Calu3 (cell line): Measurements from ENCODE around the gene NATD1. TPM values are rescaled to one million over a fixed set of nuclear protein-coding genes. Genes with fewer than 3 reads are reported as not detected.

Source experiments
- BruUV-seq: library from RNA; stranded (reverse); fragments of 400-500 nt; replicated peaks from 2 replicates; lab custom pipeline; 2021; lab: Mats Ljungman, UMichigan
- CTCF ChIA-PET: fragments of 300-600 bp; sonication (Branson Sonifier 250); formaldehyde crosslinking; loops from one replicate; lab custom pipeline; 2022; ENCODE audit warnings: antibody characterized with exemption; lab: Charles Lee
- DNase-seq: peaks from one replicate; pipeline ENCODE4 v3.0.0; 2022
- H3K27ac Mint-ChIP-seq: one replicate; pipeline ENCODE4 v1.8.0; 2022; ENCODE audit warnings: mixed read lengths; ENCODE audit not compliant: unreplicated experiment
- H3K27me3 Mint-ChIP-seq: one replicate; pipeline ENCODE4 v1.8.0; 2022; ENCODE audit warnings: mixed read lengths; ENCODE audit not compliant: unreplicated experiment
- H3K36me3 Mint-ChIP-seq: one replicate; pipeline ENCODE4 v1.8.0; 2022; ENCODE audit warnings: mild to moderate bottlenecking, moderate library complexity, mixed read lengths; ENCODE audit not compliant: insufficient read depth, unreplicated experiment
- H3K4me1 Mint-ChIP-seq: one replicate; pipeline ENCODE4 v1.8.0; 2022; ENCODE audit warnings: mild to moderate bottlenecking, low read depth, mixed read lengths; ENCODE audit not compliant: unreplicated experiment
- H3K4me3 Mint-ChIP-seq: one replicate; pipeline ENCODE4 v1.8.0; 2022; ENCODE audit warnings: mild to moderate bottlenecking, low read depth, moderate library complexity, mixed read lengths; ENCODE audit not compliant: unreplicated experiment
- H3K9me3 Mint-ChIP-seq: one replicate; pipeline ENCODE4 v1.8.0; 2022; ENCODE audit warnings: low read depth, mixed read lengths; ENCODE audit not compliant: unreplicated experiment
- CTCF ChIP-seq: fragments of 200-600 bp; IDR thresholded peaks from one replicate; pipeline ENCODE4 v1.8.0; 2022; ENCODE audit warnings: antibody characterized with exemption; ENCODE audit not compliant: unreplicated experiment
- intact Hi-C: fragments of 100-400 bp; cut with micrococcal nuclease; formaldehyde crosslinking; loops from one replicate; pipeline ENCODE4 v1.10.0; 2022; ENCODE audit not compliant: unreplicated experiment
- total RNA-seq: library from RNA; stranded (reverse); gene quantifications from 2 replicates; pipeline ENCODE4 v1.2.3, GENCODE V29; 2022

Gene NATD1
- total RNA-seq, 1 experiment from 2014 or later = 1.5 TPM

DNA sequence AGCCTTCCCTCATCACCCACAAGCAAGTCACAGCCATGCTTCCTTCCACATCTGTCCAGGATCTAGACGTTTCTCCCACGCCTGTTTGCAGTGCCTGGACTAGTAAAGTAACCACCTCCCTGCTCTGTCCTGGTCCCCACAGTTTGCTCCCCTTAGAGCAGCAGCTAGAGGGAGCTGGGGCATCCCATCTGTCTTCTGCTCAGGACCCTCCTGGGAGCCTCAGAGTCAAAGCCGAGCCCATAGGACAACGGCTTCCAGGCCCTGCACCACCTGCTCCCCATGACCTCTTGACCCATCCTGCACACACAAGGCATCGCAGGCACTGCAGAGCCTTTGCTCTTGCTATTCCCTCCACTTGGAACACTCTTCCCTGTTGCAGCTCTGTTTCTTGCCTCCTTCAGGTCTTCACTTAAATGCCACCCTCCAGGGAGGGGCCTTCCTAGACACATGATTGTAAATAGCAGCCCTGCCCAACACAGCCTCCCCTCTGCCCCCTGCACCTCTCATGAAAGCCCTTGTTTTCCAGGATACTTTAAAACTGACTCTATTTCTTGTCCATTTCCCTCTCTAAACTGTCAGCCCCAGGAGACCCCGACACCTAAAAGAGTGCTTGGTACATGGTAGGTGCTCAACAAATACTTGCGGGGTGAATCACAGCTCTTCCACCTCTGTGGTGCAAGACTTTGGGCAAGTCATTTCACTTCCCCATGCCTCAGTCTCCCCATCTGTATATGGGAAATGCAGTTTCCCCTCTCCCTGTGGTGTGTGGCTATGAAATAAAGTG lies 3.1 kb downstream of the NATD1 start:
- H3K27ac Mint-ChIP-seq = no peak overlapping the region
- no peak for DNase-seq
- no TSS peak for BruUV-seq

GRCh38 chr17:21249086-21249795 lies 4.0 kb downstream of the NATD1 start:
- H3K36me3 Mint-ChIP-seq = peaks cover 10% of the 10 kb centered on the region
- H3K27ac Mint-ChIP-seq = no peak overlapping the region
- no peak for DNase-seq
- no peaks in the 10 kb centered on the region for H3K9me3 Mint-ChIP-seq
- H3K4me3 Mint-ChIP-seq = no peak overlapping the region
- TF ChIP-seq CTCF = no peak
- H3K27me3 Mint-ChIP-seq = peaks cover 10% of the 10 kb centered on the region
- H3K4me1 Mint-ChIP-seq = no peaks in the 10 kb centered on the region
- intact Hi-C loops = no loop called here
- no TSS peak for BruUV-seq
- CTCF ChIA-PET = no interaction called here

More for the DNA sequence above, 3.1 kb downstream of the NATD1 start:
- Mint-ChIP-seq H3K27me3 (peaks cover 10% of the 10 kb centered on the region), H3K4me3 (no peak overlapping the region), H3K4me1 (no peaks in the 10 kb centered on the region), H3K9me3 (no peaks in the 10 kb centered on the region), H3K36me3 (peaks cover 10% of the 10 kb centered on the region)
- CTCF ChIA-PET = no interaction called here
- TF ChIP-seq CTCF = no peak
- intact Hi-C loops = no loop called here

GRCh38 chr17:21248500-21248899 lies 4.7 kb downstream of the NATD1 start:
- Mint-ChIP-seq H3K4me3 (no peak overlapping the region), H3K27ac (no peak overlapping the region), H3K4me1 (no peaks in the 10 kb centered on the region), H3K9me3 (no peaks in the 10 kb centered on the region), H3K27me3 (peaks cover 10% of the 10 kb centered on the region), H3K36me3 (peaks cover 7% of the 10 kb centered on the region)
- DNase-seq = no peak
- CTCF ChIA-PET = no interaction called here
- BruUV-seq = no TSS peak
- intact Hi-C loops = no loop called here
- TF ChIP-seq CTCF = no peak

GRCh38 chr17:21247552-21248258 lies 5.5 kb downstream of the NATD1 start:
- Mint-ChIP-seq H3K27me3 (peaks cover 10% of the 10 kb centered on the region), H3K4me3 (no peak overlapping the region), H3K27ac (no peak overlapping the region), H3K4me1 (no peaks in the 10 kb centered on the region), H3K36me3 (peaks cover 4% of the 10 kb centered on the region), H3K9me3 (no peaks in the 10 kb centered on the region)
- BruUV-seq = no TSS peak
- intact Hi-C loops = no loop called here
- CTCF ChIA-PET = interaction anchor here (0.7 kb wide), 1 partner anchor 107 kb away, joined by 4 read pairs; no protein-coding TSS in a partner anchor
- no peak for DNase-seq
- no peak for TF ChIP-seq CTCF
